ENCODE measurements around the gene CCDC70.

DNA sequence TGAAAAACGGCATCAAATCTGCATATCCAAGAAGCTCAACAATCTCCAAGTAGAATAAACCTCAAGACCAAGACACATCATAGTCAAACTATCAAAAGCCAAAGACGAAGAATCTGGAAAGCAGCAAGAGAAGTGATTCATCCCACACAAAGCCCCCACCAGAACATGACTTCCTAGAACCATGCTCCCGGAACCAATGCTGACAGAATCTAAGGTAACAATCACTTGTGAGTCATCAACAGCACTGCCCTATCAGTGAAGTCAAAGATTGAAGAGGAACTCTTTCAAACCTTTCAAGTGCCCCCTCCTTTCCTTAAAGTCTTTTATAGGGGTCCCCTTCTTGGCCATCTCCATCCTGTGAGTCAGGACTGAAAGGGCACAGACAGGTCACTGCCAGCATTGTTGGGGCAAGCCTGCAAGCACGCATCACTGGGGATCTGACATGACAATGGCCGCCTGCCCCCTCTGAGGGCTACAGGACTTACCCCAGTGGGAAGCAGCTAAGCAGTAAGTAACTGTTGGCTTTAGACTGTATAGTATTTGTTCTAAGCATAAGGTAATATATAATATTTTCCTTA lies at the start of gene CCDC70:
- no peak for TF ChIP-seq POLR2AphosphoS5 (IDR thresholded peaks at IDR 0.05)
- TF ChIP-seq, protein P1, sequence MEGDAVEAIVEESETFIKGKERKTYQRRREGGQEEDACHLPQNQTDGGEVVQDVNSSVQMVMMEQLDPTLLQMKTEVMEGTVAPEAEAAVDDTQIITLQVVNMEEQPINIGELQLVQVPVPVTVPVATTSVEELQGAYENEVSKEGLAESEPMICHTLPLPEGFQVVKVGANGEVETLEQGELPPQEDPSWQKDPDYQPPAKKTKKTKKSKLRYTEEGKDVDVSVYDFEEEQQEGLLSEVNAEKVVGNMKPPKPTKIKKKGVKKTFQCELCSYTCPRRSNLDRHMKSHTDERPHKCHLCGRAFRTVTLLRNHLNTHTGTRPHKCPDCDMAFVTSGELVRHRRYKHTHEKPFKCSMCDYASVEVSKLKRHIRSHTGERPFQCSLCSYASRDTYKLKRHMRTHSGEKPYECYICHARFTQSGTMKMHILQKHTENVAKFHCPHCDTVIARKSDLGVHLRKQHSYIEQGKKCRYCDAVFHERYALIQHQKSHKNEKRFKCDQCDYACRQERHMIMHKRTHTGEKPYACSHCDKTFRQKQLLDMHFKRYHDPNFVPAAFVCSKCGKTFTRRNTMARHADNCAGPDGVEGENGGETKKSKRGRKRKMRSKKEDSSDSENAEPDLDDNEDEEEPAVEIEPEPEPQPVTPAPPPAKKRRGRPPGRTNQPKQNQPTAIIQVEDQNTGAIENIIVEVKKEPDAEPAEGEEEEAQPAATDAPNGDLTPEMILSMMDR (IDR thresholded peaks at IDR 0.05): no peak
- no peak for TF ChIP-seq POLR2A (IDR thresholded peaks at IDR 0.05)
- no peak for TF ChIP-seq EP300 (IDR thresholded peaks at IDR 0.05)
